ENCODE data around the gene PRKCZ.

The PRKCZ gene

GRCh38 chr1:2224170-2224584 lies 174.0 kb downstream of the PRKCZ start:
- Mint-ChIP-seq H3K4me1 (peaks cover 10 to 14% of the 10 kb centered on the region in 2 donors), H3K4me3 (no peak overlapping the region), H3K9me3 (no peaks in the 10 kb centered on the region), H3K36me3 (peaks cover 1 to 3% of the 10 kb centered on the region in 2 donors), H3K27ac (no peak overlapping the region), H3K27me3 (no peaks in the 10 kb centered on the region)
- DNase-seq (no peak), ATAC-seq (replicated peaks) (no peak)

GRCh38 chr1:2224631-2225428 lies 174.6 kb downstream of the PRKCZ start:
- Mint-ChIP-seq H3K27ac (no peak overlapping the region), H3K9me3 (no peaks in the 10 kb centered on the region), H3K4me3 (no peak overlapping the region), H3K27me3 (no peaks in the 10 kb centered on the region), H3K4me1 (peaks cover 15 to 21% of the 10 kb centered on the region in 2 donors), H3K36me3 (peaks cover 4 to 9% of the 10 kb centered on the region in 2 donors)
- ATAC-seq (replicated peaks), result no peak
- no peak for DNase-seq

GRCh38 chr1:2226525-2227345 lies 176.5 kb downstream of the PRKCZ start:
- no peaks in the 10 kb centered on the region for H3K27me3 Mint-ChIP-seq
- DNase-seq (no peak), ATAC-seq (replicated peaks) (no peak)
- peak overlapping the region; percentile 91 for H3K27ac Mint-ChIP-seq
- peak overlapping the region; percentile 79 to 82 for H3K4me3 Mint-ChIP-seq
- H3K36me3 Mint-ChIP-seq, result peaks cover 4 to 22% of the 10 kb centered on the region in 2 donors
- H3K4me1 Mint-ChIP-seq, result peaks cover 27 to 40% of the 10 kb centered on the region in 2 donors
- H3K9me3 Mint-ChIP-seq, result no peaks in the 10 kb centered on the region

- H3K4me1 Mint-ChIP-seq, result peaks cover 34 to 48% of the 10 kb centered on the region in 2 donors
- H3K27ac Mint-ChIP-seq, result peak overlapping the region; percentile 76
- no peaks in the 10 kb centered on the region for H3K27me3 Mint-ChIP-seq
- DNase-seq, result peak; percentile 96
- peak overlapping the region; percentile 75 to 77 for H3K4me3 Mint-ChIP-seq
- peaks cover 4 to 25% of the 10 kb centered on the region in 2 donors for H3K36me3 Mint-ChIP-seq
- H3K9me3 Mint-ChIP-seq, result no peaks in the 10 kb centered on the region
- peak; percentile 91 to 92 for ATAC-seq (replicated peaks)
Observed at GRCh38 chr1:2227346-2228156, 177.3 kb downstream of the PRKCZ start.

GRCh38 chr1:2228157-2228594 lies 178.0 kb downstream of the PRKCZ start, which contains the start of gene SKI:
SKI (plus strand) TSS chr1:2228319; CDS start chr1:2228767, 448 bp downstream.
- no peak for DNase-seq
- Mint-ChIP-seq H3K27me3 (no peaks in the 10 kb centered on the region), H3K9me3 (no peaks in the 10 kb centered on the region), H3K27ac (peak within 1 kb of the TSS; percentile 85), H3K36me3 (peaks cover 4 to 25% of the 10 kb centered on the region in 2 donors), H3K4me3 (peak within 1 kb of the TSS; percentile 92 to 94), H3K4me1 (peaks cover 38 to 54% of the 10 kb centered on the region in 2 donors)
- ATAC-seq (replicated peaks), result peak in 1 of 2 donors; percentile 4

GRCh38 chr1:2228694-2229036 lies 178.5 kb downstream of the PRKCZ start:
- Mint-ChIP-seq H3K27me3 (no peaks in the 10 kb centered on the region), H3K4me1 (peaks cover 43 to 59% of the 10 kb centered on the region in 2 donors), H3K4me3 (peak overlapping the region; percentile 92 to 94), H3K27ac (peak overlapping the region; percentile 85), H3K9me3 (no peaks in the 10 kb centered on the region), H3K36me3 (peaks cover 4 to 25% of the 10 kb centered on the region in 2 donors)
- DNase-seq (no peak), ATAC-seq (replicated peaks) (no peak)

- H3K27ac Mint-ChIP-seq, result peak overlapping the region; percentile 85
- no peaks in the 10 kb centered on the region for H3K27me3 Mint-ChIP-seq
- DNase-seq (no peak), ATAC-seq (replicated peaks) (peak; percentile 4 to 9)
- peaks cover 4 to 25% of the 10 kb centered on the region in 2 donors for H3K36me3 Mint-ChIP-seq
- H3K4me3 Mint-ChIP-seq, result peak overlapping the region; percentile 92 to 94
- H3K4me1 Mint-ChIP-seq, result peaks cover 45 to 64% of the 10 kb centered on the region in 2 donors
- no peaks in the 10 kb centered on the region for H3K9me3 Mint-ChIP-seq
Observed at GRCh38 chr1:2229037-2229864, 179.0 kb downstream of the PRKCZ start.

GRCh38 chr1:2229911-2230731 lies 179.9 kb downstream of the PRKCZ start:
- no peak for ATAC-seq (replicated peaks)
- Mint-ChIP-seq H3K27me3 (no peaks in the 10 kb centered on the region), H3K27ac (peak overlapping the region; percentile 73), H3K4me1 (peaks cover 46 to 67% of the 10 kb centered on the region in 2 donors), H3K4me3 (peak overlapping the region; percentile 92 to 94), H3K9me3 (no peaks in the 10 kb centered on the region), H3K36me3 (peaks cover 4 to 25% of the 10 kb centered on the region in 2 donors)
- no peak for DNase-seq

GRCh38 chr1:2230781-2231531 lies 180.7 kb downstream of the PRKCZ start:
- H3K27me3 Mint-ChIP-seq, result no peaks in the 10 kb centered on the region
- H3K27ac Mint-ChIP-seq, result peak overlapping the region; percentile 32
- H3K4me3 Mint-ChIP-seq, result peak overlapping the region; percentile 92 to 94
- no peaks in the 10 kb centered on the region for H3K9me3 Mint-ChIP-seq
- DNase-seq, result no peak
- peaks cover 52 to 75% of the 10 kb centered on the region in 2 donors for H3K4me1 Mint-ChIP-seq
- peaks cover 4 to 25% of the 10 kb centered on the region in 2 donors for H3K36me3 Mint-ChIP-seq
- no peak for ATAC-seq (replicated peaks)

- peaks cover 4 to 25% of the 10 kb centered on the region in 2 donors for H3K36me3 Mint-ChIP-seq
- H3K27ac Mint-ChIP-seq, result peak overlapping the region; percentile 32
- no peaks in the 10 kb centered on the region for H3K27me3 Mint-ChIP-seq
- H3K4me3 Mint-ChIP-seq, result peak overlapping the region; percentile 92 to 94
- H3K9me3 Mint-ChIP-seq, result no peaks in the 10 kb centered on the region
- DNase-seq (no peak), ATAC-seq (replicated peaks) (no peak)
- peaks cover 52 to 77% of the 10 kb centered on the region in 2 donors for H3K4me1 Mint-ChIP-seq
Observed at GRCh38 chr1:2231532-2232254, 181.5 kb downstream of the PRKCZ start.

GRCh38 chr1:2232255-2232915 lies 182.2 kb downstream of the PRKCZ start:
- Mint-ChIP-seq H3K27ac (peak overlapping the region; percentile 57), H3K4me3 (peak overlapping the region; percentile 92 to 94), H3K4me1 (peaks cover 57 to 84% of the 10 kb centered on the region in 2 donors), H3K27me3 (no peaks in the 10 kb centered on the region), H3K36me3 (peaks cover 4 to 25% of the 10 kb centered on the region in 2 donors), H3K9me3 (no peaks in the 10 kb centered on the region)
- ATAC-seq (replicated peaks), result no peak
- no peak for DNase-seq
